ENCODE results near the gene CAMK2A.
A peak's percentile ranks its signal among the peaks of the same experiment; 100 is the strongest.

Gene CAMK2A

GRCh38 chr5:150289551-150290390, at the start of gene CAMK2A:
CAMK2A (minus strand) TSS chr5:150289773; CDS start chr5:150289625, 148 bp downstream.
- no peak for DNase-seq (ENCODE audit: low read depth)

GRCh38 chr5:150339165-150339564, 49.6 kb upstream of the CAMK2A start:
- no peak for DNase-seq (ENCODE audit: low read depth)

- DNase-seq (ENCODE audit: low read depth), result no peak
These were observed 49.0 kb upstream of the CAMK2A start for GRCh38 chr5:150338546-150338945.

GRCh38 chr5:150335778-150336177, 46.2 kb upstream of the CAMK2A start:
- no peak for DNase-seq (ENCODE audit: low read depth)

- DNase-seq (ENCODE audit: low read depth), result no peak
These were observed 43.8 kb upstream of the CAMK2A start for GRCh38 chr5:150333400-150333799.

GRCh38 chr5:150329881-150330876, 40.6 kb upstream of the CAMK2A start:
- DNase-seq (ENCODE audit: low read depth), result no peak

- DNase-seq (ENCODE audit: low read depth), result no peak
These were observed 39.5 kb upstream of the CAMK2A start for GRCh38 chr5:150329038-150329437.

GRCh38 chr5:150328515-150328914, 38.9 kb upstream of the CAMK2A start:
- DNase-seq (ENCODE audit: low read depth), result no peak

- DNase-seq (ENCODE audit: low read depth), result no peak
These were observed 37.6 kb upstream of the CAMK2A start for GRCh38 chr5:150327139-150327538.

- DNase-seq (ENCODE audit: low read depth), result no peak
These were observed 37.1 kb upstream of the CAMK2A start for GRCh38 chr5:150326707-150327106.

GRCh38 chr5:150325426-150325825, 35.9 kb upstream of the CAMK2A start:
- no peak for DNase-seq (ENCODE audit: low read depth)

GRCh38 chr5:150323819-150324218, 34.2 kb upstream of the CAMK2A start:
- no peak for DNase-seq (ENCODE audit: low read depth)

GRCh38 chr5:150323092-150323491, 33.5 kb upstream of the CAMK2A start:
- no peak for DNase-seq (ENCODE audit: low read depth)

- no peak for DNase-seq (ENCODE audit: low read depth)
These were observed 32.6 kb upstream of the CAMK2A start for GRCh38 chr5:150322202-150322601.

GRCh38 chr5:150321784-150322183, 32.2 kb upstream of the CAMK2A start:
- DNase-seq (ENCODE audit: low read depth), result no peak

GRCh38 chr5:150321211-150321610, 31.6 kb upstream of the CAMK2A start:
- DNase-seq (ENCODE audit: low read depth), result no peak

- DNase-seq (ENCODE audit: low read depth), result peak; percentile 95
These were observed 30.6 kb upstream of the CAMK2A start for GRCh38 chr5:150320044-150320613.

GRCh38 chr5:150319484-150319790, 29.9 kb upstream of the CAMK2A start:
- no peak for DNase-seq (ENCODE audit: low read depth)

GRCh38 chr5:150318613-150319483, 29.3 kb upstream of the CAMK2A start:
- DNase-seq (ENCODE audit: low read depth), result no peak

- peak; percentile 87 for DNase-seq (ENCODE audit: low read depth)
These were observed 27.8 kb upstream of the CAMK2A start for GRCh38 chr5:150317048-150318003.

Measured in GM04503 (cell line).